ENCODE data around the gene THUMPD3.

The THUMPD3 gene

GRCh38 chr3:9397906-9398699, 35.2 kb downstream of the THUMPD3 start:
- peak in 1 of 2 donors; percentile 27 for DNase-seq (ENCODE audit: low read depth in 1 of 2, low spot score in 1 of 2)

GRCh38 chr3:9398700-9399336, 36.0 kb downstream of the THUMPD3 start:
- no peak for DNase-seq (ENCODE audit: low read depth in 1 of 2, low spot score in 1 of 2)

- DNase-seq (ENCODE audit: low read depth in 1 of 2, low spot score in 1 of 2), result no peak
These were observed 36.5 kb downstream of the THUMPD3 start for GRCh38 chr3:9399337-9399703.

GRCh38 chr3:9399746-9400145, 36.9 kb downstream of the THUMPD3 start:
- DNase-seq (ENCODE audit: low read depth in 1 of 2, low spot score in 1 of 2), result no peak

GRCh38 chr3:9400616-9401015, 37.8 kb downstream of the THUMPD3 start:
- no peak for DNase-seq (ENCODE audit: low read depth in 1 of 2, low spot score in 1 of 2)

- no peak for DNase-seq (ENCODE audit: low read depth in 1 of 2, low spot score in 1 of 2)
These were observed 39.1 kb downstream of the THUMPD3 start for GRCh38 chr3:9401986-9402385.

GRCh38 chr3:9402410-9403228, 39.8 kb downstream of the THUMPD3 start:
- DNase-seq (ENCODE audit: low read depth in 1 of 2, low spot score in 1 of 2), result no peak

GRCh38 chr3:9403463-9403862, 40.6 kb downstream of the THUMPD3 start:
- DNase-seq (ENCODE audit: low read depth in 1 of 2, low spot score in 1 of 2), result no peak

- DNase-seq (ENCODE audit: low read depth in 1 of 2, low spot score in 1 of 2), result no peak
These were observed 41.8 kb downstream of the THUMPD3 start for GRCh38 chr3:9404680-9405079.

GRCh38 chr3:9405756-9406155, 42.9 kb downstream of the THUMPD3 start:
- no peak for DNase-seq (ENCODE audit: low read depth in 1 of 2, low spot score in 1 of 2)

- DNase-seq (ENCODE audit: low read depth in 1 of 2, low spot score in 1 of 2), result no peak
These were observed 44.2 kb downstream of the THUMPD3 start for GRCh38 chr3:9406856-9407626.

- DNase-seq (ENCODE audit: low read depth in 1 of 2, low spot score in 1 of 2), result no peak
These were observed 45.2 kb downstream of the THUMPD3 start for GRCh38 chr3:9408061-9408460.

- no peak for DNase-seq (ENCODE audit: low read depth in 1 of 2, low spot score in 1 of 2)
These were observed 45.7 kb downstream of the THUMPD3 start for GRCh38 chr3:9408546-9408945.

GRCh38 chr3:9409981-9410854, 47.4 kb downstream of the THUMPD3 start:
- DNase-seq (ENCODE audit: low read depth in 1 of 2, low spot score in 1 of 2), result no peak

GRCh38 chr3:9411302-9411701, 48.4 kb downstream of the THUMPD3 start:
- no peak for DNase-seq (ENCODE audit: low read depth in 1 of 2, low spot score in 1 of 2)

- DNase-seq (ENCODE audit: low read depth in 1 of 2, low spot score in 1 of 2), result no peak
These were observed 49.4 kb downstream of the THUMPD3 start for GRCh38 chr3:9412293-9412692.

GRCh38 chr3:9414826-9415225, 52.0 kb downstream of the THUMPD3 start:
- no peak for DNase-seq (ENCODE audit: low read depth in 1 of 2, low spot score in 1 of 2)

GRCh38 chr3:9415485-9416138, 52.8 kb downstream of the THUMPD3 start:
- no peak for DNase-seq (ENCODE audit: low read depth in 1 of 2, low spot score in 1 of 2)

GRCh38 chr3:9416139-9416780, 53.4 kb downstream of the THUMPD3 start:
- DNase-seq (ENCODE audit: low read depth in 1 of 2, low spot score in 1 of 2), result no peak
